ENCODE data around the gene SH2D7. TPM values are rescaled to one million over a fixed set of nuclear protein-coding genes. Genes with fewer than 3 reads are reported as not detected.

SH2D7 gene
- total RNA-seq, 1 experiment from 2014 or later = not detected

GRCh38 chr15:78073046-78073787 is 19.1 kb upstream of the SH2D7 start:
- intact Hi-C loops (cut with micrococcal nuclease; ENCODE audit: unreplicated experiment) = no loop called here
- TF ChIP-seq CTCF (conservative IDR thresholded peaks at IDR 0.05) (no peak), EZH2 (IDR thresholded peaks at IDR 0.05; ENCODE audit: low read depth) (no peak)
- Histone ChIP-seq H3K4me2 (no peak overlapping the region), H3K9me3 (ENCODE audit: insufficient read depth, low read depth) (no peaks in the 10 kb centered on the region), H3K36me3 (ENCODE audit: low read depth) (no peaks in the 10 kb centered on the region), H3F3A (ENCODE audit: insufficient read depth, low read depth) (no peaks in the 10 kb centered on the region), H3K27ac (no peak overlapping the region), H3K79me2 (ENCODE audit: low read depth) (0 out of 2 replicates have a peak, but pooled peaks cover 15% of the 10 kb centered on the region), H3K4me3 (no peak overlapping the region), H3K27me3 (ENCODE audit: insufficient read depth, low read depth) (no peaks in the 10 kb centered on the region), H3K4me1 (replicated peaks; ENCODE audit: insufficient read depth) (peaks cover 17% of the 10 kb centered on the region), H4K20me1 (ENCODE audit: insufficient read depth) (no peaks in the 10 kb centered on the region), H2AFZ (no peak overlapping the region), H3K9me2 (ENCODE audit: insufficient read depth) (no peaks in the 10 kb centered on the region)
- ChIA-PET CTCF (no interaction called here), POLR2A (ENCODE audit: unreplicated experiment) (interaction anchor here (0.5 kb wide), 1 partner anchor 11 kb away, joined by 10 read pairs; no protein-coding TSS in a partner anchor)
- BruUV-seq (replicated peaks) = no TSS peak
- DNase-seq = no peak

GRCh38 chr15:78075490-78076230 is 16.7 kb upstream of the SH2D7 start:
- ChIA-PET POLR2A (ENCODE audit: unreplicated experiment) (interaction anchor here (0.6 to 0.7 kb wide), 2 partner anchors 47 to 69 kb away, joined by 5 to 8 read pairs; no protein-coding TSS in a partner anchor), CTCF (no interaction called here)
- no peaks in the 10 kb centered on the region for H3K9me3 ChIP-seq (ENCODE audit: insufficient read depth, low read depth)
- H3K27me3 ChIP-seq (ENCODE audit: insufficient read depth, low read depth) = no peaks in the 10 kb centered on the region
- 0 out of 2 replicates have a peak, but pooled peaks cover 15% of the 10 kb centered on the region for H3K79me2 ChIP-seq (ENCODE audit: low read depth)
- H3K4me2 ChIP-seq = peak overlapping the region; percentile 99
- BruUV-seq (replicated peaks) = TSS peak; percentile 53
- H2AFZ ChIP-seq = no peak overlapping the region
- no peaks in the 10 kb centered on the region for H3K9me2 ChIP-seq (ENCODE audit: insufficient read depth)
- peaks cover 17% of the 10 kb centered on the region for H3K4me1 ChIP-seq (replicated peaks; ENCODE audit: insufficient read depth)
- DNase-seq = peak in 1 of 2 experiments; percentile 31
- no peaks in the 10 kb centered on the region for H4K20me1 ChIP-seq (ENCODE audit: insufficient read depth)
- H3F3A ChIP-seq (ENCODE audit: insufficient read depth, low read depth) = no peaks in the 10 kb centered on the region
- H3K4me3 ChIP-seq = no peak overlapping the region; the same call in 1 of the 2 replicates
- H3K27ac ChIP-seq = no peak overlapping the region
- intact Hi-C loops (cut with micrococcal nuclease; ENCODE audit: unreplicated experiment) = loop anchor here (2.0 kb wide), 1 partner anchor 67 kb away; no protein-coding TSS in a partner anchor
- TF ChIP-seq CTCF (conservative IDR thresholded peaks at IDR 0.05) (no peak), EZH2 (IDR thresholded peaks at IDR 0.05; ENCODE audit: low read depth) (no peak)
- H3K36me3 ChIP-seq (ENCODE audit: low read depth) = no peaks in the 10 kb centered on the region

DNA sequence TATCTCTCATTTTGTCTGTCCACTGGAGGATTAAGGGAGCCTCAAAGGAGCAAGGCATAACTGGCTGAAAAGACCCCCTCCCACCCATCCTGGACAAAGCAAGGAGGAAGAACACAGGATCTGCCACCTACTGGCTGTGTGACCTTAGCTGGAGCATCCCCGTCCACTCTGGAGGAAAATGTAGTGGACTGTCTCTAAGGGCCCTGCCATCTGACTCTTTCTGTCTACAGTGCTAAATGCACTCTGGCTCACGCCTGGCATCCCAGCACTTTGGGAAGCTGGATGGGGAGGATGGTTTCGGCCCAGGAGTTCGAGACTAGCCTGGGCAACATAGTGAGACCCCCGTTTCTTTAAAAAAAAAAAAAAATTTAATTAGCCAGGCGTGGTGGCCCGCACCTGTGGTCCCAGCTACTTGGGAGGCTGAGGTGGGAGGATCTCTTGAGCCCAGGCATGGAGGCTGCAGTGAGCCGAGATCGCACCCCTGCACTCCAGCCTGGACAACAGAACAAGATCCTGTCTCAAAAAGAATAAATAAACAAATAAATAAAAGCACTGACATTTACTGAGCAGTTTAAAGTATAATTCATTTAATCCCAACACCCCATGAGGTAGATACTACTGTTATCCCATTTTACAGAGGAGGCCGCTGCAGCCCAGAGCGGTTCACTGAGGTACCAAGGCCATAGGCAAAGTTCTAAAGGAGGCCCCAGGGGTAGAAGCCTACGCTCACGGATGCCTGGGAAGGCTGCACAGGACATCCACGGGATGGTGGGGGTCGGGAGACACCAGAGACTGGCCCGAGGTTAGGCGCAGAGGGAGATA is 15.9 kb upstream of the SH2D7 start:
- Histone ChIP-seq H3K27ac (no peak overlapping the region), H3K27me3 (ENCODE audit: insufficient read depth, low read depth) (no peaks in the 10 kb centered on the region), H2AFZ (peak overlapping the region; percentile 97), H3K79me2 (ENCODE audit: low read depth) (0 out of 2 replicates have a peak, but pooled peaks cover 15% of the 10 kb centered on the region), H3K4me1 (replicated peaks; ENCODE audit: insufficient read depth) (peaks cover 17% of the 10 kb centered on the region), H3K9me2 (ENCODE audit: insufficient read depth) (no peaks in the 10 kb centered on the region), H3F3A (ENCODE audit: insufficient read depth, low read depth) (no peaks in the 10 kb centered on the region), H3K4me3 (peak overlapping the region; percentile 84), H4K20me1 (ENCODE audit: insufficient read depth) (no peaks in the 10 kb centered on the region), H3K36me3 (ENCODE audit: low read depth) (no peaks in the 10 kb centered on the region), H3K9me3 (ENCODE audit: insufficient read depth, low read depth) (no peaks in the 10 kb centered on the region), H3K4me2 (peak overlapping the region; percentile 99)
- CTCF ChIA-PET = interaction anchor here (0.6 kb wide), 1 partner anchor 70 kb away, joined by 3 read pairs; no protein-coding TSS in a partner anchor
- BruUV-seq (replicated peaks) = no TSS peak
- POLR2A ChIA-PET (ENCODE audit: unreplicated experiment) = interaction anchor here (0.6 kb wide), 1 partner anchor 56 kb away, joined by 3 read pairs; no protein-coding TSS in a partner anchor
- intact Hi-C loops (cut with micrococcal nuclease; ENCODE audit: unreplicated experiment) = no loop called here
- TF ChIP-seq CTCF (conservative IDR thresholded peaks at IDR 0.05) = no peak
- DNase-seq = no peak
